COLO829 (cell line): ENCODE results near the gene TCEAL8.

Source experiments
- DNase-seq: peaks from one replicate; pipeline ENCODE4 v3.0.0; 2012; ENCODE audit warnings: low spot score

TCEAL8 gene

GRCh38 chrX:103214870-103215424 lies 40.0 kb downstream of the TCEAL8 start, which contains the start of gene BEX4:
TSS of gene BEX4 (plus strand) at chrX:103215108. CDS start at chrX:103216154, 1,046 bp downstream.
- peak; percentile 60 for DNase-seq

- no peak for DNase-seq
Measured at GRCh38 chrX:103212749-103213457, 42.1 kb downstream of the TCEAL8 start.

- no peak for DNase-seq
Measured at GRCh38 chrX:103211012-103211715, 43.8 kb downstream of the TCEAL8 start.

- no peak for DNase-seq
Measured at GRCh38 chrX:103210056-103210455, 44.9 kb downstream of the TCEAL8 start.
